Stimulated activated CD4-positive, alpha-beta T cell treated with anti-CD3 and anti-CD28 coated beads, Interleukin-15, amount 100 ng/mL, for 24 hours (primary cell): ENCODE results near the gene VPS37C.

Source experiments
- DNase-seq: peaks from one replicate; pipeline ENCODE4 v3.0.0-alpha.2; 2020

Gene VPS37C

GRCh38 chr11:61152816-61153592 lies 8.2 kb downstream of the VPS37C start:
- DNase-seq: no peak

- no peak for DNase-seq
Observed at GRCh38 chr11:61151545-61152252, 9.5 kb downstream of the VPS37C start.

- DNase-seq: no peak
Observed at GRCh38 chr11:61150706-61151544, 10.3 kb downstream of the VPS37C start.

GRCh38 chr11:61149624-61150615 lies 11.3 kb downstream of the VPS37C start:
- no peak for DNase-seq

GRCh38 chr11:61147791-61148620 lies 13.2 kb downstream of the VPS37C start:
- no peak for DNase-seq

GRCh38 chr11:61147271-61147670 lies 14.0 kb downstream of the VPS37C start:
- no peak for DNase-seq

GRCh38 chr11:61146416-61146815 lies 14.8 kb downstream of the VPS37C start:
- DNase-seq: no peak

- DNase-seq: no peak
Observed at GRCh38 chr11:61145228-61146005, 15.8 kb downstream of the VPS37C start.

- DNase-seq: no peak
Observed at GRCh38 chr11:61144511-61145179, 16.6 kb downstream of the VPS37C start.

GRCh38 chr11:61142424-61142823 lies 18.8 kb downstream of the VPS37C start:
- DNase-seq: no peak

GRCh38 chr11:61141601-61142028 lies 19.6 kb downstream of the VPS37C start:
- no peak for DNase-seq

- DNase-seq: no peak
Observed at GRCh38 chr11:61140416-61140815, 20.8 kb downstream of the VPS37C start.

- no peak for DNase-seq
Observed at GRCh38 chr11:61139387-61139786, 21.8 kb downstream of the VPS37C start.

- no peak for DNase-seq
Observed at GRCh38 chr11:61138935-61139334, 22.3 kb downstream of the VPS37C start.

- DNase-seq: no peak
Observed at GRCh38 chr11:61134801-61135257, 26.4 kb downstream of the VPS37C start.

GRCh38 chr11:61133956-61134662 lies 27.1 kb downstream of the VPS37C start:
- no peak for DNase-seq

GRCh38 chr11:61133145-61133544 lies 28.1 kb downstream of the VPS37C start:
- no peak for DNase-seq

- DNase-seq: no peak
Observed at GRCh38 chr11:61132646-61133045, 28.6 kb downstream of the VPS37C start.

GRCh38 chr11:61131998-61132555 lies 29.1 kb downstream of the VPS37C start:
- DNase-seq: no peak
